HG03457 (cell line): ENCODE data around the gene SLX9.

Experiments
- ATAC-seq: cut with Tn5 transposase; IDR thresholded peaks from one replicate; pipeline ENCODE4 v1.9.1; 2021; ENCODE audit warnings: moderate number of reproducible peaks; ENCODE audit not compliant: unreplicated experiment

SLX9 gene

DNA sequence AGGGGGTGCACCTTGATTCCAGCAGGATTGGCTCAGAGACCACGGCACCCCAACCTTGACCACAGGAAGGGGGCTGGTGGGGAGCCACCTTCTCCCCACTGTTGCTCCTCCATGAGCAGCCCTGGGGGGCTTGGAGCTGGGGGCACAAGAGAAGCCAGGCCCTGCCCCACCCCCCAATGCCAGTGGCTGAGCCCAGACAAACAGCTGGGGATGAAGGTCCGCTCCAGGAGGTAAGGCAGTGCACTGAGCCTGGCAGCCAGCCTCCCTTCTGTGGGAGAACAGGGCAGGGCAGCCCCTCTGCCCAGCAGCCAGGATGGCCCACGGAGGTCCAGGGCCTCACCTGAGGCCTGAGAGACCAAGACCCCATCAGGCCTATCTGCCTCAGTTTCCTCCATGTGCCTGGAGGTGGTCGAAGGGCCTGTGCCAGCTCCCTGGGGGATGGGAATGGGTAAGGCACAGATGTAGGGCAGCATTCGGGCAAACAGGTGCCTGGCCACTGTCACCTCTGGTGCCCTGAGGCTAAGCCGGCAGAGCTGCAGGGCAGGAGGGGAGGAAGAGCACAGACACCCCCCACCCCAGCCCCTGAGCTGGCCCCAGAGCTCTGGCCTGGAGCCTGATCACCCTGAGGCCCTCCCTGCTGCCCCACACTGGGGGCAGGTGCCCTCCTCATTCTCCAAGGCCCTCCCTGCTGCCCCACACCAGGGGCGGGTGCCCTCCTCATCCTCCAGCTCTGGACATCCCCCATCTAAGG is 26.2 kb upstream of the SLX9 start:
- ATAC-seq: no peak

DNA sequence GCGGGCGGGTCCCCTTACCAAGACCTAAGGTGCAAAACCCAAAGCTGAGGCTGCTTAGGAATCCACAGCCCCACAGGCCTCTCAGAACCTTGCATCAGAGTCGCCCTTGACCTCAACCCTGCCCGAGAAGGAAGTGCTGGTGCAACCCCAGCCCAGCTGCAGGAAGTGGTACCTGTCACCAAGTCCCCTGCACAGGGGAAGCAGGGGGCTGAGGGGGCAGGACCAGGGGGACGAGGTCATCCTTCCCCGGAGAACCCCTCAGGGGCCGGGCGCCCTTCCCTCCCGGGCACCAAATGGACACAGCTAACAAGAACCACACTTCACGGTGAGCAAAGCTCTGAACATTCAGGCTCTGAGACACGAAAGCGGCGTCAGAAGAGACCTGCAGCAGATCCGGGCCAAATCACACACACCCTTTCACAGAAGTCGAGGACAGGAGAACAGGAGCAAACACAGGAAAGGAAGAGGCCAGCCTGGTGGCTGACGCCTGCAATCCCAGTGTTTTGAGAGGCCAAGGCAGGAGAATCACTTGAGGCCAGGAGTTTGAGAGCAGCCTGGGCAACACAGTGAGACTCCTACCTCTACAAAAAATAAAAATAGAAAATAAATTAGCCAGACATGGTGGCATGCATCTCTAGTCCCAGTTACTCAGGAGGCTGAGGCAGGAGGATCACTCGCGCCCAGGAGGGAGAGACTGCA is 25.5 kb upstream of the SLX9 start:
- ATAC-seq: no peak

DNA sequence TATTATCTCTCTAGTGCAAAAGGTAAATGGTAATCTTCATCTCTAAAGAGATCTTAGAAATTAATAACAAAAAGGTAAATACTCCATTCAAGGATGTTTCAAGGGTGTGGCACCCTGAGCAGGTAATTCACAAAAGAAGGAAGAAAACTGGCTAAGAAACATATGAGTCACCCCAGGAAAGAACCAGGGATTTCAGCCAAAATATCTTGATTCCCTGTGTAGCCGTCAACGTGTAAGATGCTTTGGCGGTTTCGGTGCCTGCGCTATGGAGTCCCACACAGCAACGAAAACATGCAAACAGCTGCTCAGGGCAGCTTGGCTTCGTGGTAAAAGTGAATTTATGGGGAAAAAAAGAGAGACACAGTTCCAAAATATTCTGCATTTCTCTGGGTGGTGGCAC is 22.9 kb upstream of the SLX9 start:
- no peak for ATAC-seq

DNA sequence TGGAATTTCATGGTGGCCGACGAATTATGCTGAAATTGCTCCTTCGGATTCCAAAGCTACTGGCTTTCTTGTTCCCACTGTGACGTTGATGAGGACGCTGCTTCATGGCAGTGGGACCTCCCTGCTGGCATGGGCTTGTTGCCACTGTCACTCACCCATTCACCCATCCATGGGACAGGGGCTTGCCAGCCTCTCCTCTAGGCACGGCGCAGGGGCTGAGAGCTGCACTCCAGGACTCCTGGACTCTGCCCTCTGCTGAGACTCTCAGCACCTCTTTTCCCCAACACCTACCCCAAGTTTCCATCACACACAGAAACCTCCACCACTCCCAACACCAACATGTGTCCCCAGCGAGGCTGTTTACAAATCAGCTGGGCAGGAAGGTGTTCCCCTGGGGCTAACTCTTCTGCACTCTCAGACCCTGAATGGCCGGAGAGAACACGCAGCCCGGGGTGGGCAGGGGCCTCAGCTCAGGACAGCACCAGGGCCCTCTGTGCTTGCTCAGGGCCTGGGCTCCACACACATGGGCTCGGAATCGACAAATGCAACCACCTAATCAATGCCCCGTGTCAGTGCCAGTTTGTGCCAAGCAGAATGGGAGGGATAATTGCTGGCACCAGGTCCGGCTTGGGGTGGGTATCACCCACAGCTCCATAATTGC is 22.3 kb upstream of the SLX9 start:
- no peak for ATAC-seq

DNA sequence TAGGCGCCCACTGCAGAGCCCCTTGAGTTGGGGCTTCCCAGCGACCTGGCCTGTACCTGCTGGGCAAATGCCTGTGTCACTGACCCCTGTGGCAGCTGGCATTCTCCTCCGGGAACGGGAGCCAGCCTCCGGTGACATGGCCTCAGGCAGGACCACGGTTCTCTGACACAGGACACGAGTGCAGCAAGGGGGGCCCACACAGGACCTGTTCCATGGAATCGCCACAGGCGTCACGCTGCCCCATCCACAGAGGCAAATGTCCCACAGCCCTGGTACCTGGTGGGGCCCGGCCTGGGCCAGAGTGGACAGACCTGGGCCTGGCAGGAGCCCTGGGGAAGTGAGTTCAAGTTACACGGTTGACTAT is 21.7 kb upstream of the SLX9 start:
- no peak for ATAC-seq

DNA sequence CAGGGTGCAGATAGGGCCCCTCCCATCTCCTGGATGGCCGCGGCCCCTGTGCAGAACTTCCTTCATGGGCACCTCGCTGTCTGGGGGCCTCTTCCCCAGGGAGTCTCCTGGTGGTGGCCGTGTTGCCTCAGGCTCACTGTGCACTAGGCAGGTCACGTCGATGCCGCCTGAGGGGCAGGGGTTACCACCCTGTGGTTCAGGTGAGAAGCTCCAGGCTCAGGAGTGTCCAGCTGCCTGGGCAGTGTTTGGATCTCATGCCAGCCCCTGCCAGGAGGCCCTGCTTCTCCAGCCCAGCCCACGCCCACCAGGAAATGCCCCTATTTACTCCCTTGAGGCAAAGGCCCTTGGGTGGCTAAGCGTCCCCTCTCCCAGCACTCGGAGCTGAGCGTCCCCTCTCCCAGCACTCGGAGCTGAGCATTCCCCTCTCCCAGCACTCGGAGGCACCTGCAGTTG is 21.2 kb upstream of the SLX9 start:
- no peak for ATAC-seq

DNA sequence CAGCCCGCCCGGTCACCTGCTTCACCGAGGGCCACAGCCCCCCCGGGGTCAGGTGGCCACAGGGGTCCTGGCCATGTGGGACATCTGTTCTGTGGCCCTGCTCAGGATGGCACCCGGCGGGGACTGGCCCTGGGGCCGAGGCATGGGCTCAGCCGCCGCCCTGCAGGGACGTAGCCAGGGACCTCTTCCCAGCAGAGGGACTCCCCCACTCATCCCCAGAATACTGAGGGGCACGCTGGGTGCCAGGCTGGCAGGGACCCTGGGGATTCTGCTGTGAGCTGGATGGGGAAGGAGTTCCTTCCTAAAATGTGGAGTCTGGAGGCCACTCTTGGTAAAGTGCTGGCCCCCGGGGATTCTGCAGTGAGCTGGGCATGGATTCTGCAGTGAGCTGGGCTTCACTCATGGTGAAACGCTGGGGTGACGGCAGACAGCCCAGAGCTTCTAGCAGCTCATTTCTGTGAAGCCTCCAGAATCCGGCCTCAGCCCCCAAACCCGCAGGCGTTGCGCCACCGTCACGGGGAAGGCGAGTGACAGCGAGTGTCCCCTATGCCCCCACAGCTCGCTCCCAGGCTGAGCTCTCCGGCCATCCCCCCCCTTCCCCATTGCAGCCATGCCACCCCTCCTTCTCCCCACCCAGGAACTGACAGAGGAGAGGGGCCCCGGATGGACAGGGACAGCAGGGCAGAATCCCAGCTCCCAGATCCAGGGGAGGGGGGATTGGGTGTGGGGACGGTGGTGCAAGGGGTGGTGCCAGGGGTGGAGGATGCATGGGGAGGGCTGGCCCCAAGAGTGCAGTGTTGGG is 20.5 kb upstream of the SLX9 start:
- ATAC-seq: no peak

DNA sequence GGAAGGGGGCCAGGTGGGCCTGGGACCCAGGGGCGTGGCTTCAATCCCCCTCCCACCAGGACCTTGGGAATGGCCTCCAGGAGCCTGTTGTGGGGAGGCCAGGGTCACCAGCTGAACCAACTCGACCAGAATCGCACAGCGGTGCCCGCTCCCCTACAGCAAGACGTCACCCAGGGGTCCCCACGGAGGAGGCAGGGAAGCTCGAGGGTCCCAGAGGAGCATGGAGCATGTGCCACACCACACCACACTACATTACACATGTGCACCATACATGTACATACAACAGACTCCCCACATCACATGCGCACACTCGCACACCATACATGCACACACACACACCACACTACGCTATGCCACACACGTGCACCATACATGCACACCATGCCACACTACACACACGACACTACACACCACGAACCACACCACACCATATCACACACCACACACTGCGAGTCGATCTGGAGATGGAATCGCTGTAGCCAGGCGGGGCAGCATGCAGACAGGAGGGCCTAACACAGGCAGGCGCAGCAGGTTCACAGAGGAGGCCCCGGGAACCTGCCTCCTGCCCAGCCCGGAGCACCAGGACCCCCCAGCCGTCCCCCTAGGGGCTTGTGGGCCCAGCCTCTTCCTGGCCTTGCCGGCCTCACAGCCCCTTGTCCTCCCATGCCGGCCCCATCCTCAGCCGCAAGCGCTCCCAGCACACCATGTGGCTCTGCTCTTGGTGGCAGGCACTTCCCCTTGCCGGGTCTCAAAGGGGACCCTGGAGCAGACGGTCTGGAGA is 19.7 kb upstream of the SLX9 start:
- no peak for ATAC-seq

DNA sequence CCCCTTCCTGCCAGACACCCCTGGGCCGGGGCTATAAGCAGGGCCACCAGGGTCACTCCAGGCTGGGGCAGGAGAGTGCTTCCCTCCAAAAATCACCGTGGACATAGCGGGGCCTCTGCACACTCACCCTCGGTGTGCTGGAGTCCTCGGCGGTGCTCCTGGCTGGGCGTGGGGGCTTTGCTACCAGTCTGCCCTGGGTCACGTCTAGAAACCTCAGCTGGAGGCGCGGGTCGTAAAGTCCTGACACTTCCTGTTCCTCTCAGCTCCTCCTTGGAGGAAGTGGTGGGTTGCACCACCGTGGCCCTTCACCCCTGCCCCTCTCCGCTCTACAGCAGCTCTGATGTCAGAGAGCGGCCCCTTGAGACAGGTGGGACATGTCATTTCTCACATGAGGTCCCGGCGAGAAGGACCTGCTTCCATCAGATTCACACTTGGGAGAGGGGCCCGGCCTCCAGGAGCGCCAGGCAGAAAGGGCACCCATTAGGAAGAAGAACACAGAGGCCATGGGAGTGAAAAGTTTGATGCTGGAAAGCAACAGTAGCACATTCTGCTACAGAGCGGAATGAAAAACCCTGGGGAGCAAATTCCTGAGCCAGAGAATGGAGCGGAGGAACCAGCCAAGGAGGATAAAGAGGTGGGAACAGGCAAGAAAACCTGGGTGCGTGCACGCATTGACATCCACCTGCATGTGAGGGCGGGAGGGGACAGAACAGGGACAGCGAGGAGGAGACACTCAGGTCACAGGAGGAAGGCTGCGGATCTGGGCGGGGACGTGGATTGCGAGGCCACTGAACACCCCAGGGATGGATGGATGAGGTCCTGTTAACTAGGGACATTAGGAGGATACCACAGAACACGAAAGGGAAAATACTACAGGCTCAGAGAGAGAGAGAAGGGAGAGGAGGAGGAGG is 18.9 kb upstream of the SLX9 start, which contains the start of gene ITGB2:
Gene ITGB2 (minus strand): TSS at position 206 of the 911 bp plus-strand sequence. CDS start 10,117 bp downstream, outside the sequence.
- ATAC-seq: no peak

DNA sequence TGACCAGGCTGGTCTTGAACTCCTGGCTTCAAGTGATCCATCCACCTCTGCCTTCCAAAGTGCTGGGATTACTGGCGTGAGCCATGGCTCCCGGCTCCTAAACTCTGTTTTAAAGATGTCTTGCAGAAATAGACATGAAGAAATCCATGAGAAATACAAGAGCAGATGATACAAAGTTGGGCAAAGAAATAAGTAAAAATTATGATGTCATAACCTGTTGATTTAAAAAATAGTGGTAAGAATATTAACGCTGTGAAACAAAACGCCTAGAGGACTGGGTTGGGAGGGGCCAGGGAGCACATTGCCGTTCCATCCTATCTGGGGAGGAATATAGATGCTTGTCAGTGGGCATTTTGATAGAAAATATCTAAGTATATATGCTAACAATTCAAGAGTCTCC is 17.9 kb upstream of the SLX9 start:
- no peak for ATAC-seq

DNA sequence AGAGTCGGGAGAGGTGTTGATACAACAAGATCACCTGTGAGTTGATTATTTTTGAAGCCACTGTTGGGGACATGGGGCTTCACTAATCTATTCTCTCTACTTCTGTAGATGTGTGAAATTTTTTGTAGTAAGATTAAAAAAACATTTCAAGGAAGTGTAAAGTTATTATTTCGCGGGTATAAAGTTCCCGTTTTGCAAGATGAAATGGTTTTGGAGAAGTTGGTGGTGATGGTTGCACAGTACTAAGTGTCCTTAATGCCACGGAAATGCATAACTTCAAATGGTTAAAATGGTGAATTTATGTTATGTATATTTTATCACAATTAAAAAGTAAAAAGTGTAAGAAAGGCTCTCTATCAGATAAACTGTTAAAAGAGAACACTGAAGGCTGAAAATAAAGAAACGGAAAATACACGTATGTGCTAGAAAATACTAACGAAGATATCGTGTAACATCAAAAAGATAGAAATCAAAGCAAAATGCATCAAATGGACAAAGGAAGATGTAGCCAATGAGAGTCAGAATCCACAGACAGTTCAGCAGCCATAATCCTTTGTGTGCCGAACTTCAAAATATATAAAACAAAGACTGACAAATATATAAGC is 16.2 kb upstream of the SLX9 start:
- no peak for ATAC-seq

DNA sequence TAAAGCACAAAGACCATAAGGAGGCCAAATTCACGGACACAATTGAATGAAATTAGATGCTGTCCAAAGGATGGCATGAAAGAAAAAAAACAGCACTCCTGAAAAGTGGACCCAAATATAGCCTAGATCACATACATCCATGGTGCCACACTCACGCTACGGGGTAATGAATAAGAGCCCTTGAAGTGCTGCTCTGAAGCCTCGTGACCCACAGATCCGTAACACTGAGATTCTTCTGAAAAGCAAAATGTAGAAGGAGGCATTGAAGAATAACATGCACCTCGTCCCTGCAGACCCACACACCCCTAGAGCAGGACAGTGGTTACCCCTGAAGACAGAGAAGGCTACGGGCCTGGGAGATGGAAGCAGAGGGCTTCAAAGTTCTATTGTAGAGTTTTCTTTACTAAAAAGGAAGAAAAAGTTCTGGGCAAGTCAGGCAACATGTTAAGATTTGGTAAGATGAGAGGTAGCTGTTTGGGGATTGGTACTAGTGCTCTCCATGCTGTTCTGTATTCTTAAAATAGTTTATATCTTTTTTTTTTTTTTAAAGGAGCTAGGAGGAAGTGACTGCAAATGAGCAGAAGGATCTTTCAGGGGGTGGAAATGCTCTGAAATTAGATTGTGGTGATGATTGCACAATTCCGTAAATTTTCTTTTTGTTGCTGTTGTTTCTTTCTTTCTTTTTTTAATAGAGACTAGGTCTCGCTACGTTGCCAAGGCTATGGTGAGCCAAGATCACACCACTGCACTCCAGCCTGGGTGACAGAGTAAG is 15.0 kb upstream of the SLX9 start:
- ATAC-seq: no peak

DNA sequence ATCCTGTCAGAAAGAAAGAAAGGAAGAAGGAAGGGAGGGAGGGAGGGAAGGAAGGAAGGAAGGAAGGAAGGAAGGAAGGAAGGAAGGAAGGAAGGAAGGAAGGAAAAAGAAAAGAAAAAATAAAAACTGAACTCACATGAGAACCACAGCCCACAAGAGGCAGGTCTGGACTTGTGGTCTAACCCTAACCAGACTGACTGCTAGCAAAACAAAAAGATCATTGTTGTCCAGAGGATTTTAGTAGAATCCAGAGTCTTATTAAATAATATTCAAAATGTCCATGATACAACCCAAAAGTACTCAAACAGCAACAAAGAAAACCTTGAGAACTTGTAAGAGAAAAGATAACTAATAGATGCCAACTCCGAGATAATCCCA is 14.5 kb upstream of the SLX9 start:
- no peak for ATAC-seq

DNA sequence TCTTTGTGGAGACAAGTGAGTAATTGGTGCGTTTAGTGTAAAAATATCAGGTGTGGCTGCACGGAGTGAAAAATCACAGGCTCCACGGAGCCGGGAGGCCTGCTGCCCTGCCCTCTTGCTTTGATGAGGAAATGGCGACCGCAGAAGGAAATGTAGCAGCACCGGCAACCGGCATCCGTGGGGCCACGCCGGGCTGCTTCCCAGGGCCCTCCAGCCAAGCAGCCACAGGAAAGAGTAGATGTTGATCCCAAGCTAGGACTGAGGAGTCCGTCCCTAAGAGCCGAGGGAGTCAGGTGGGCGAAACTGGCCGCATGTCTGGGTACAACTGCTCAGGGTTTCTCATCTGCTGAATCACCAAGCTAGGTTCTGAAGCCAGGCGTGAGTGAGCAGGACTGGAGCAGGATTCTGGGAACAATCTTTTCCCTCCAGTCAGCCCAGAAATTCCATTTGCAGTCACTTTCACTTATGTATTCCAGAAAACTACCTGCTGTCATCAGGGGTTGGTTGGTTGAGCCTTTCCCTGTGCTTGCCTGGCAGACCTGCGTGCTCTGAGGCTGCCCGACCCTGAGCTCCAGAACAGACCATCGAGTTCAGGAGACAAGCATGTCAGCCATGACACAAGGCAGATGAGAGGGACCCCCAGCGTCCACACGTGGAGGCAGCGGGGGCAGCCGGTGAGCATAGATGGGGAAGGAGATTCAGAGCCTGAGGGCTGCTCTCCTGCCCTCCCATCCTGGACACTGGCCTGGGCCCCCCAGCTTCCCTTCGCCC is 13.3 kb upstream of the SLX9 start:
- ATAC-seq: no peak

DNA sequence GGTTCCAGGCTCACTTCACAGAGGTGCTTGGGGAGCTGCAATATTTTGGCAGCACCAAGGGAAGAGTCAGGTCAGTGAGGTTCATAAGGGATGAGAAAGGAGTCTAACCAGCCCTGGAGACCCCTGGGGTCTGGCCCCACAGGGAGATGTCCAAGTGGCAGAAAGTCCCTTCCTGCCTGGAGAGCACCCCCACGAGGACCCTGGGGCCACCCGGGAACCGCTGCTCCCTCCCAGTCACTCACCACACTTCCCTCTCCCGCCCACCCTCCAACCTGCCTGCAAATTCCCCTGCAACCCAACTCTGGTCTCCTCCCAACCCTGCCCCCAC is 12.6 kb upstream of the SLX9 start:
- no peak for ATAC-seq

DNA sequence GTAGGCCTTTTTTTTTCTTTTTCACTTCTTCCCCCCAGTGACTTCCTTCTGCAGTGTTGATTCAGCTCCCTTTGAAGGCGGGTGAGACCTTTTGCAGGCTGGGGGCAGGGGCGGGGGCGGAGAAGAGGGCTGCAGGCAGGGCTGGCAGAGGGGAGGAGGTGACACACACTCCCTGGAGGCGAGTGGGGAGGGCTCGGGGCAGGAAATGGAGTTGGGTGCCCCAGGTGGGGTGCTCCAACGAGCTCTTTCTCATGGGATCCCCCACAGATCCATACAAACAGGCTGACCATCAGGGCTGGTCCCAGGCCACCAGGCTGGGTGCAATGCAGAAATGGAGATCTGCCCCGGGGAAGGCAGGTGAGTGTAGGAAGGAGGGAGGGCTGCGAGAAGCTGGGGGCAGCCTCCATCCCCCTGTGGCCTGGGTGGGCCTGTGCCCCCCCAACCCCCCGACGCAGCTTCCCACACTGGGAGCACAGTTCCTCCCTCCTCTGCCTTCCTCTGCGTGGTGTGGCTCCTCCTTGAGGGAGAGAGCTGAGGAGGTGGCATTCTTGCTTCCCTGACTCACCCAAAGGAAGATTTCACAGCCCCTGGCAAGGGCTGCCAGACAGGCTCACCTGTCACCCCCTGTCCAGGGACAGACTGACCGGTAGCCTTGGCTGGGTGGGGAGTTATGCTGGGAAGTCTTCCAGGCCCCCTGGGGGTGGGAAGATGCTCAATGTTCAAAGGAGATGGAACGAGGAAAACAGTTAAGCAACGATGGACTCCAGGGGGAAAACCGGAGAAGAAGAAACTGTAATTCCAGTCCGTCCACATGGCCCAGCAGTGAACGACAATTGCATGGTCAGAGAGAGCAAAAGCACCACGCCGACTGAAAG is 12.0 kb upstream of the SLX9 start:
- ATAC-seq: no peak
